K562 (cell line): ENCODE data around the gene OR10A7. TPM values are rescaled to one million over a fixed set of nuclear protein-coding genes. Genes with fewer than 3 reads are reported as not detected.

Source experiments
- ATAC-seq: fragments of 200-7000 bp; cut with Tn5 transposase; 3 replicates; pipeline ENCODE4 v1.9.1; 2020; ENCODE audit warnings: moderate library complexity
- BruUV-seq: library from RNA; stranded (reverse); fragments of 400-500 nt; replicated peaks from 2 replicates; lab custom pipeline; 2021; lab: Mats Ljungman, UMichigan
- CTCF ChIA-PET: fragments of 300-600 bp; formaldehyde crosslinking; extraction: SDS; loops from one replicate; lab custom pipeline; 2021; ENCODE audit warnings: low intra/inter-chr PET ratio; lab: Yijun Ruan, JAX
- POLR2A ChIA-PET: fragments of 300-600, 350-650 bp; sonication (Branson Sonifier 250); formaldehyde crosslinking; extraction: SDS; loops from one replicate; lab custom pipeline; 2021; ENCODE audit warnings: antibody characterized with exemption, inconsistent platforms; lab: Yijun Ruan, JAX
- DNase-seq, 4 experiments: peaks; one replicate each; pipeline versions ENCODE4 v3.0.0 to v3.0.0-alpha.2; 2011 to 2018; ENCODE audit warnings: low spot score in 3 of 4, mixed read lengths in 3 of 4; ENCODE audit errors: extremely low read depth in 1 of 4
- FAIRE-seq: peaks from 2 replicates; lab custom pipeline; 2011; peaks lifted over from hg19 to GRCh38; lab: Jason Lieb, UNC
- H2AFZ ChIP-seq: 2 replicates; pipeline ENCODE4 v1.6.0; 2011; ENCODE audit warnings: low read depth, low read length, control low read depth, inconsistent platforms
- H3K27ac ChIP-seq: fragments of 200-600 bp; 3 replicates; pipeline ENCODE4 v1.8.0; 2011; ENCODE audit warnings: low read depth, mild to moderate bottlenecking, control low read depth, inconsistent platforms, low read length, moderate library complexity, mixed read lengths; ENCODE audit errors: extremely low read depth
- H3K27me3 ChIP-seq, 2 experiments: fragments of 300-600 bp in 1 of 2; 2 replicates in 1 of 2; 3 replicates in 1 of 2; pipeline versions ENCODE4 v1.6.0 to v1.8.0; 2011; ENCODE audit warnings: inconsistent platforms in 2 of 2, low read length in 2 of 2, mild to moderate bottlenecking in 1 of 2, mixed read lengths in 1 of 2, moderate library complexity in 1 of 2; ENCODE audit not compliant: control insufficient read depth in 2 of 2, insufficient read depth in 2 of 2
- H3K36me3 ChIP-seq: fragments of 300-600 bp; 3 replicates; pipeline ENCODE4 v1.8.0; 2011; ENCODE audit warnings: mild to moderate bottlenecking, low read length, inconsistent platforms; ENCODE audit not compliant: control insufficient read depth, insufficient read depth
- H3K4me1 ChIP-seq, 2 experiments: fragments of 200-600 bp in 1 of 2; replicated peaks in 1 of 2; 2 replicates in 1 of 2; 3 replicates in 1 of 2; pipeline versions ENCODE4 v1.5.1 to v1.8.0; 2011; ENCODE audit warnings: inconsistent platforms in 2 of 2, low read length in 2 of 2, mild to moderate bottlenecking in 1 of 2, mixed read lengths in 1 of 2, moderate library complexity in 1 of 2; ENCODE audit not compliant: control insufficient read depth in 2 of 2, insufficient read depth in 2 of 2
- H3K4me2 ChIP-seq: 2 replicates; pipeline ENCODE4 v1.6.1; 2011; ENCODE audit warnings: low read length, control low read depth, inconsistent platforms, mixed read lengths; ENCODE audit not compliant: insufficient read depth
- H3K4me3 ChIP-seq: fragments of 200-600 bp; sonication (generic), shearing (Covaris generic); 2 replicates; pipeline ENCODE4 v1.5.1; 2016; ENCODE audit warnings: control low read depth, inconsistent platforms
- H3K79me2 ChIP-seq: fragments of 200-600 bp; 3 replicates; pipeline ENCODE4 v1.8.0; 2011; ENCODE audit warnings: low read length, inconsistent platforms; ENCODE audit not compliant: control insufficient read depth, insufficient read depth
- H3K9ac ChIP-seq, 2 experiments: 2 replicates each; pipeline versions ENCODE4 v1.6.0 to v1.6.1; 2011; ENCODE audit warnings: low read depth in 2 of 2, low read length in 2 of 2, control low read depth in 1 of 2, inconsistent platforms in 1 of 2, mild to moderate bottlenecking in 1 of 2, mixed read lengths in 1 of 2; ENCODE audit not compliant: insufficient read depth in 1 of 2
- H3K9me1 ChIP-seq: one replicate; pipeline ENCODE4 v1.6.0; 2011; ENCODE audit warnings: inconsistent platforms, mild to moderate bottlenecking, low read length, moderate library complexity; ENCODE audit not compliant: control insufficient read depth, insufficient read depth
- H3K9me3 ChIP-seq: replicated peaks from 2 replicates; pipeline ENCODE4 v1.5.1; 2011; ENCODE audit warnings: low read depth, low read length, inconsistent platforms; ENCODE audit not compliant: control insufficient read depth, insufficient read depth
- H4K20me1 ChIP-seq: replicated peaks from 2 replicates; pipeline ENCODE4 v1.6.1; 2011; ENCODE audit warnings: low read length, inconsistent platforms, mixed read lengths; ENCODE audit not compliant: control insufficient read depth, insufficient read depth
- ELF1 ChIP-seq: fragments of 200-800 bp; sonication (Bioruptor generic); IDR thresholded peaks from 2 replicates; pipeline ENCODE4 v1.6.1; 2016; ENCODE audit warnings: missing genetic modification characterization, missing compliant biosample characterization
- ELF4 ChIP-seq: fragments of 450-650 bp; formaldehyde crosslinking; IDR thresholded peaks from 2 replicates; pipeline ENCODE4 v1.4.0; 2022; ENCODE audit warnings: missing genetic modification characterization
- ETV6 ChIP-seq, 3 experiments: fragments of 150-350 bp in 1 of 3; sonication (generic) in 1 of 3; formaldehyde crosslinking in 1 of 3; IDR thresholded peaks; 2 replicates each; pipeline versions ENCODE4 v1.6.1 to v1.8.0; 2014 to 2022; ENCODE audit warnings: borderline replicate concordance in 2 of 3, low read depth in 2 of 3, antibody characterized with exemption in 1 of 3, low read length in 1 of 3, mild to moderate bottlenecking in 1 of 3, missing genetic modification reagents in 1 of 3
- EZH2 ChIP-seq: IDR thresholded peaks from 2 replicates; pipeline ENCODE4 v1.6.1; 2012; ENCODE audit warnings: low read depth, mild to moderate bottlenecking, inconsistent platforms, low read length, borderline replicate concordance
- JUNB ChIP-seq: fragments of 450-650 bp; formaldehyde crosslinking; conservative IDR thresholded peaks from 2 replicates; pipeline ENCODE4 v1.4.0; 2020; ENCODE audit warnings: mild to moderate bottlenecking
- SRSF7 ChIP-seq: fragments of 200-400 bp; formaldehyde crosslinking; optimal IDR thresholded peaks from 2 replicates; pipeline ENCODE3; 2017; ENCODE audit warnings: mild to moderate bottlenecking, low read depth, low read length
- TEAD1 ChIP-seq, 2 experiments: fragments of 450-650 bp in 1 of 2; sonication (generic) in 1 of 2; formaldehyde crosslinking; IDR thresholded peaks; 2 replicates each; pipeline versions ENCODE4 v1.4.0 to v1.8.0; 2020 to 2022; ENCODE audit warnings: mild to moderate bottlenecking in 2 of 2, missing genetic modification reagents in 1 of 2
- ZBTB17 ChIP-seq: fragments of 450-650 bp; formaldehyde crosslinking; IDR thresholded peaks from 2 replicates; pipeline ENCODE4 v1.4.0; 2020; ENCODE audit warnings: mild to moderate bottlenecking
- in situ Hi-C: fragments of 300-500 bp; cut with MboI; formaldehyde crosslinking; loops from 4 replicates; pipeline ENCODE4 v1.15.0; 2018; ENCODE audit warnings: inconsistent platforms, mixed read lengths
- intact Hi-C: fragments of 100-400 bp; cut with micrococcal nuclease; formaldehyde crosslinking; loops from 2 replicates; pipeline ENCODE4 v1.14.2; 2022
- polyA plus RNA-seq, 8 experiments: library from polyadenylated mRNA; depleted of rRNA in 4 of 8; stranded (reverse) in 5 of 8; unstranded in 3 of 8; fragments of >200 nt; fragmentation: Nextera tagmentation in 2 of 8; fragmentation: Illumina TruSeq in 1 of 8; extraction: Ambion mirVana in 2 of 8; extraction: Trizol in 1 of 8; gene quantifications; 2 replicates each; pipeline versions ENCODE4 v1.2.1 to v1.2.3, GENCODE V29; 2011 to 2014; ENCODE audit warnings: inconsistent platforms in 1 of 8, missing spikeins in 1 of 8
- total RNA-seq, 7 experiments: library from RNA; depleted of rRNA in 6 of 7; stranded (reverse); fragments of >200 nt in 6 of 7; fragmentation: Illumina TruSeq in 2 of 7; extraction: Trizol in 2 of 7; gene quantifications; 2 replicates each; pipeline versions ENCODE4 v1.2.1 to v1.2.3, GENCODE V29; 2011 to 2021; ENCODE audit warnings: low replicate concordance in 1 of 7
- TF ChIP-seq, protein P1 (sequence below): fragments of 250-450 bp; sonication (Bioruptor Pico); IDR thresholded peaks from 2 replicates; pipeline ENCODE4 v1.4.0; 2020; ENCODE audit warnings: mild to moderate bottlenecking
- TF ChIP-seq, protein P2 (sequence below): sonication (generic); formaldehyde crosslinking; IDR thresholded peaks from 2 replicates; pipeline ENCODE4 v1.4.0; 2020; ENCODE audit warnings: mild to moderate bottlenecking, missing genetic modification reagents
- TF ChIP-seq, protein P3 (sequence below): sonication (generic); formaldehyde crosslinking; IDR thresholded peaks from 2 replicates; pipeline ENCODE4 v1.8.0; 2022; ENCODE audit warnings: mild to moderate bottlenecking, missing genetic modification reagents
- TF ChIP-seq, protein P4 (sequence below): fragments of 450-650 bp; IDR thresholded peaks from 2 replicates; pipeline ENCODE4 v1.7.1; 2018; ENCODE audit warnings: mild to moderate bottlenecking, low read depth; ENCODE audit not compliant: partially characterized antibody

OR10A7 gene
- total and polyA plus RNA-seq, 9 of the 15 experiments (the other 6 are each of a cell fraction or from before 2014, with no cell fraction given): not detected

DNA sequence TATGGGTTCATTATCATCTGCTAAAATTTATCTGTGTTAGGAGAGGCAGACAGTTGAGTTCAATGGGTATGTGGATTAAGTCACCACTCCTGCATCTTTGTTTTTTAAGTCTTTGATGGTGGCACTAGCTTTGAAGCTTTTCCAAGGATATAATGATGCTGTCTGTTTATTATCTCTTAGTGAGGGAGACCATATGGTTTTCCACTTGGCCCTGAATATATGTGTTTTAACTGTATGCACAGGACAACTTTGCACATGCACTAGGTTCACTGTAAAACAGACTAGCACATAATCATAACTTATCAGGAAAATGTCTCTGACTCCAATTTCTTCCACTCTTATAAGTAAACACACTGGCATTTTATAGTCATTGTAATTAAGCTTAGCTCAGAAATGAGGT lies 32.5 kb downstream of the OR10A7 start:
- Histone ChIP-seq H3K9me1 (no peaks in the 10 kb centered on the region), H3K4me1 (no peaks in the 10 kb centered on the region), H3K36me3 (no peaks in the 10 kb centered on the region), H4K20me1 (no peaks in the 10 kb centered on the region), H3K9ac (no peak overlapping the region), H2AFZ (no peak overlapping the region), H3K4me2 (no peak overlapping the region), H3K79me2 (no peaks in the 10 kb centered on the region), H3K9me3 (no peaks in the 10 kb centered on the region), H3K4me3 (no peak overlapping the region), H3K27ac (no peak overlapping the region), H3K27me3 (no peaks in the 10 kb centered on the region)
- in situ Hi-C loops (no loop called here), intact Hi-C loops (no loop called here)
- ChIA-PET POLR2A (no interaction called here), CTCF (no interaction called here)
- FAIRE-seq: no peak
- ATAC-seq: no peak
- DNase-seq: no peak
- no TSS peak for BruUV-seq
- TF ChIP-seq, protein P1, sequence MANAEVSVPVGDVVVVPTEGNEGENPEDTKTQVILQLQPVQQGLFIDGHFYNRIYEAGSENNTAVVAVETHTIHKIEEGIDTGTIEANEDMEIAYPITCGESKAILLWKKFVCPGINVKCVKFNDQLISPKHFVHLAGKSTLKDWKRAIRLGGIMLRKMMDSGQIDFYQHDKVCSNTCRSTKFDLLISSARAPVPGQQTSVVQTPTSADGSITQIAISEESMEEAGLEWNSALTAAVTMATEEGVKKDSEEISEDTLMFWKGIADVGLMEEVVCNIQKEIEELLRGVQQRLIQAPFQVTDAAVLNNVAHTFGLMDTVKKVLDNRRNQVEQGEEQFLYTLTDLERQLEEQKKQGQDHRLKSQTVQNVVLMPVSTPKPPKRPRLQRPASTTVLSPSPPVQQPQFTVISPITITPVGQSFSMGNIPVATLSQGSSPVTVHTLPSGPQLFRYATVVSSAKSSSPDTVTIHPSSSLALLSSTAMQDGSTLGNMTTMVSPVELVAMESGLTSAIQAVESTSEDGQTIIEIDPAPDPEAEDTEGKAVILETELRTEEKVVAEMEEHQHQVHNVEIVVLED (CRISPR knock-in tag): no peak
- no peak for TF ChIP-seq ETV6 (IDR thresholded peaks at IDR 0.05; ENCODE audit: borderline replicate concordance in 1 of 2, low read depth in 2 of 2, low read length in 1 of 2)
- no peak for TF ChIP-seq ETV6 (CRISPR knock-in tag; IDR thresholded peaks at IDR 0.05; ENCODE audit: borderline replicate concordance)
- TF ChIP-seq, protein P2, sequence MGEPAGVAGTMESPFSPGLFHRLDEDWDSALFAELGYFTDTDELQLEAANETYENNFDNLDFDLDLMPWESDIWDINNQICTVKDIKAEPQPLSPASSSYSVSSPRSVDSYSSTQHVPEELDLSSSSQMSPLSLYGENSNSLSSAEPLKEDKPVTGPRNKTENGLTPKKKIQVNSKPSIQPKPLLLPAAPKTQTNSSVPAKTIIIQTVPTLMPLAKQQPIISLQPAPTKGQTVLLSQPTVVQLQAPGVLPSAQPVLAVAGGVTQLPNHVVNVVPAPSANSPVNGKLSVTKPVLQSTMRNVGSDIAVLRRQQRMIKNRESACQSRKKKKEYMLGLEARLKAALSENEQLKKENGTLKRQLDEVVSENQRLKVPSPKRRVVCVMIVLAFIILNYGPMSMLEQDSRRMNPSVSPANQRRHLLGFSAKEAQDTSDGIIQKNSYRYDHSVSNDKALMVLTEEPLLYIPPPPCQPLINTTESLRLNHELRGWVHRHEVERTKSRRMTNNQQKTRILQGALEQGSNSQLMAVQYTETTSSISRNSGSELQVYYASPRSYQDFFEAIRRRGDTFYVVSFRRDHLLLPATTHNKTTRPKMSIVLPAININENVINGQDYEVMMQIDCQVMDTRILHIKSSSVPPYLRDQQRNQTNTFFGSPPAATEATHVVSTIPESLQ: no peak
- TF ChIP-seq JUNB (CRISPR knock-in tag): no peak
- TF ChIP-seq TEAD1 (CRISPR knock-in tag; IDR thresholded peaks at IDR 0.05): no peak
- no peak for TF ChIP-seq EZH2
- no peak for TF ChIP-seq ELF4 (CRISPR knock-in tag)
- TF ChIP-seq, protein P3, sequence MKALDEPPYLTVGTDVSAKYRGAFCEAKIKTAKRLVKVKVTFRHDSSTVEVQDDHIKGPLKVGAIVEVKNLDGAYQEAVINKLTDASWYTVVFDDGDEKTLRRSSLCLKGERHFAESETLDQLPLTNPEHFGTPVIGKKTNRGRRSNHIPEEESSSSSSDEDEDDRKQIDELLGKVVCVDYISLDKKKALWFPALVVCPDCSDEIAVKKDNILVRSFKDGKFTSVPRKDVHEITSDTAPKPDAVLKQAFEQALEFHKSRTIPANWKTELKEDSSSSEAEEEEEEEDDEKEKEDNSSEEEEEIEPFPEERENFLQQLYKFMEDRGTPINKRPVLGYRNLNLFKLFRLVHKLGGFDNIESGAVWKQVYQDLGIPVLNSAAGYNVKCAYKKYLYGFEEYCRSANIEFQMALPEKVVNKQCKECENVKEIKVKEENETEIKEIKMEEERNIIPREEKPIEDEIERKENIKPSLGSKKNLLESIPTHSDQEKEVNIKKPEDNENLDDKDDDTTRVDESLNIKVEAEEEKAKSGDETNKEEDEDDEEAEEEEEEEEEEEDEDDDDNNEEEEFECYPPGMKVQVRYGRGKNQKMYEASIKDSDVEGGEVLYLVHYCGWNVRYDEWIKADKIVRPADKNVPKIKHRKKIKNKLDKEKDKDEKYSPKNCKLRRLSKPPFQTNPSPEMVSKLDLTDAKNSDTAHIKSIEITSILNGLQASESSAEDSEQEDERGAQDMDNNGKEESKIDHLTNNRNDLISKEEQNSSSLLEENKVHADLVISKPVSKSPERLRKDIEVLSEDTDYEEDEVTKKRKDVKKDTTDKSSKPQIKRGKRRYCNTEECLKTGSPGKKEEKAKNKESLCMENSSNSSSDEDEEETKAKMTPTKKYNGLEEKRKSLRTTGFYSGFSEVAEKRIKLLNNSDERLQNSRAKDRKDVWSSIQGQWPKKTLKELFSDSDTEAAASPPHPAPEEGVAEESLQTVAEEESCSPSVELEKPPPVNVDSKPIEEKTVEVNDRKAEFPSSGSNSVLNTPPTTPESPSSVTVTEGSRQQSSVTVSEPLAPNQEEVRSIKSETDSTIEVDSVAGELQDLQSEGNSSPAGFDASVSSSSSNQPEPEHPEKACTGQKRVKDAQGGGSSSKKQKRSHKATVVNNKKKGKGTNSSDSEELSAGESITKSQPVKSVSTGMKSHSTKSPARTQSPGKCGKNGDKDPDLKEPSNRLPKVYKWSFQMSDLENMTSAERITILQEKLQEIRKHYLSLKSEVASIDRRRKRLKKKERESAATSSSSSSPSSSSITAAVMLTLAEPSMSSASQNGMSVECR (CRISPR knock-in tag): no peak
- no peak for TF ChIP-seq SRSF7
- TF ChIP-seq ELF1: no peak
- TF ChIP-seq, protein P4, sequence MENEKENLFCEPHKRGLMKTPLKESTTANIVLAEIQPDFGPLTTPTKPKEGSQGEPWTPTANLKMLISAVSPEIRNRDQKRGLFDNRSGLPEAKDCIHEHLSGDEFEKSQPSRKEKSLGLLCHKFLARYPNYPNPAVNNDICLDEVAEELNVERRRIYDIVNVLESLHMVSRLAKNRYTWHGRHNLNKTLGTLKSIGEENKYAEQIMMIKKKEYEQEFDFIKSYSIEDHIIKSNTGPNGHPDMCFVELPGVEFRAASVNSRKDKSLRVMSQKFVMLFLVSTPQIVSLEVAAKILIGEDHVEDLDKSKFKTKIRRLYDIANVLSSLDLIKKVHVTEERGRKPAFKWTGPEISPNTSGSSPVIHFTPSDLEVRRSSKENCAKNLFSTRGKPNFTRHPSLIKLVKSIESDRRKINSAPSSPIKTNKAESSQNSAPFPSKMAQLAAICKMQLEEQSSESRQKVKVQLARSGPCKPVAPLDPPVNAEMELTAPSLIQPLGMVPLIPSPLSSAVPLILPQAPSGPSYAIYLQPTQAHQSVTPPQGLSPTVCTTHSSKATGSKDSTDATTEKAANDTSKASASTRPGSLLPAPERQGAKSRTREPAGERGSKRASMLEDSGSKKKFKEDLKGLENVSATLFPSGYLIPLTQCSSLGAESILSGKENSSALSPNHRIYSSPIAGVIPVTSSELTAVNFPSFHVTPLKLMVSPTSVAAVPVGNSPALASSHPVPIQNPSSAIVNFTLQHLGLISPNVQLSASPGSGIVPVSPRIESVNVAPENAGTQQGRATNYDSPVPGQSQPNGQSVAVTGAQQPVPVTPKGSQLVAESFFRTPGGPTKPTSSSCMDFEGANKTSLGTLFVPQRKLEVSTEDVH: no peak
- TF ChIP-seq ZBTB17 (CRISPR knock-in tag): no peak
